GM12878 (cell line): ENCODE measurements around the gene YPEL2. TPM values are rescaled to one million over a fixed set of nuclear protein-coding genes. Genes with fewer than 3 reads are reported as not detected.

Experiments
- CHD4 ChIP-seq: fragments of 200-600 bp; sonication (generic); IDR thresholded peaks from 2 replicates; pipeline ENCODE4 v1.6.1; 2016; ENCODE audit warnings: mild to moderate bottlenecking
- CREM ChIP-seq: IDR thresholded peaks from 2 replicates; pipeline ENCODE4 v1.6.1; 2014; ENCODE audit warnings: antibody characterized with exemption, low read depth
- CUX1 ChIP-seq: IDR thresholded peaks from 2 replicates; pipeline ENCODE4 v1.6.1; 2012; ENCODE audit warnings: improper control_type of control experiment, low read depth, low read length; ENCODE audit not compliant: insufficient replicate concordance
- HCFC1 ChIP-seq: fragments of 150-350 bp; IDR thresholded peaks from 2 replicates; pipeline ENCODE4 v1.6.1; 2014; ENCODE audit warnings: low read length
- HDGF ChIP-seq: fragments of 450-650 bp; IDR thresholded peaks from 2 replicates; pipeline ENCODE4 v1.6.1; 2016; ENCODE audit warnings: antibody characterized with exemption
- HSF1 ChIP-seq: fragments of 150-350 bp; IDR thresholded peaks from 2 replicates; pipeline ENCODE4 v1.6.1; 2014; ENCODE audit warnings: mild to moderate bottlenecking, low read depth, low read length
- IRF4 ChIP-seq: IDR thresholded peaks from 2 replicates; pipeline ENCODE4 v1.6.1; 2011; ENCODE audit warnings: low read depth, low read length
- PBX3 ChIP-seq: IDR thresholded peaks from 2 replicates; pipeline ENCODE4 v1.6.1; 2011; ENCODE audit warnings: mild to moderate bottlenecking, low read depth, low read length, moderate library complexity; ENCODE audit not compliant: insufficient replicate concordance
- REST ChIP-seq: IDR thresholded peaks from 2 replicates; pipeline ENCODE4 v1.6.1; 2012; ENCODE audit warnings: mild to moderate bottlenecking, low read depth, low read length
- RUNX3 ChIP-seq: IDR thresholded peaks from 2 replicates; pipeline ENCODE4 v1.6.1; 2012; ENCODE audit warnings: low read length, inconsistent platforms
- SIX5 ChIP-seq: IDR thresholded peaks from 2 replicates; pipeline ENCODE4 v1.6.1; 2011; ENCODE audit warnings: mild to moderate bottlenecking, low read depth, low read length, moderate library complexity; ENCODE audit not compliant: severe bottlenecking
- TARDBP ChIP-seq: IDR thresholded peaks from 2 replicates; pipeline ENCODE4 v1.6.1; 2016; ENCODE audit warnings: borderline replicate concordance
- USF1 ChIP-seq: IDR thresholded peaks from 2 replicates; pipeline ENCODE4 v1.6.1; 2011; ENCODE audit warnings: borderline replicate concordance, low read depth, mild to moderate bottlenecking, moderate library complexity, mixed read lengths, low read length; ENCODE audit not compliant: insufficient read depth; ENCODE audit errors: extremely low read length
- WRNIP1 ChIP-seq: IDR thresholded peaks from 2 replicates; pipeline ENCODE4 v1.6.1; 2011; ENCODE audit warnings: low read depth, low read length, improper control_type of control experiment, borderline replicate concordance
- YY1 ChIP-seq: IDR thresholded peaks from 2 replicates; pipeline ENCODE4 v1.6.1; 2011; ENCODE audit warnings: low read depth, mild to moderate bottlenecking, low read length
- polyA plus RNA-seq, 11 experiments: library from polyadenylated mRNA; depleted of rRNA in 4 of 11; unstranded in 6 of 11; stranded (reverse) in 5 of 11; fragments of >200 nt; fragmentation: Nextera tagmentation in 4 of 11; fragmentation: Illumina TruSeq in 1 of 11; extraction: Ambion mirVana in 4 of 11; extraction: Trizol in 1 of 11; gene quantifications; 1 replicate in 1 of 11; 2 replicates in 10 of 11; pipeline versions ENCODE4 v1.2.1 to v1.2.3, GENCODE V29; 2011 to 2016; ENCODE audit warnings: inconsistent platforms in 2 of 11, missing spikeins in 2 of 11, low read depth in 1 of 11
- total RNA-seq, 4 experiments: library from RNA; depleted of rRNA in 3 of 4; stranded (reverse); fragments of >200 nt in 3 of 4; fragmentation: Illumina TruSeq in 1 of 4; extraction: Trizol in 1 of 4; gene quantifications; 2 replicates each; pipeline versions ENCODE4 v1.2.1 to v1.2.3, GENCODE V29; 2013 to 2021

The YPEL2 gene
- total and polyA plus RNA-seq, 10 of the 15 experiments (the other 5 are each of a cell fraction or from before 2014, with no cell fraction given), result 0.11 to 8.1 (median 0.48) TPM

- TF ChIP-seq REST (no peak), SIX5 (no peak), HDGF (no peak), WRNIP1 (no peak), YY1 (no peak), CREM (no peak), IRF4 (no peak), USF1 (peak; percentile 69), CHD4 (no peak), HSF1 (no peak), PBX3 (no peak), RUNX3 (no peak), TARDBP (no peak), HCFC1 (no peak), CUX1 (no peak)
These were observed 684 bp downstream of the YPEL2 start (continued) for GRCh38 chr17:59331929-59332748.
